ENCODE data around the gene PPP1R27. TPM values are rescaled to one million over a fixed set of nuclear protein-coding genes. Genes with fewer than 3 reads are reported as not detected.

Gene PPP1R27
- total RNA-seq, 4 donors from 2014 or later = not detected

- Histone ChIP-seq H3K4me3 (no peak overlapping the region), H3K36me3 (peaks cover 0 to 7% (median 0%) of the 10 kb centered on the region in 3 donors), H3K4me1 (peaks cover 0 to 15% (median 8%) of the 10 kb centered on the region in 4 donors), H3K9me3 (no peaks in the 10 kb centered on the region), H3K27ac (no peak overlapping the region), H3K27me3 (no peaks in the 10 kb centered on the region)
- no peak for TF ChIP-seq CTCF (IDR thresholded peaks at IDR 0.05)
- no peak for TF ChIP-seq POLR2A (IDR thresholded peaks at IDR 0.05)
- no peak for DNase-seq
These were observed 10.9 kb downstream of the PPP1R27 start for GRCh38 chr17:81823820-81824550.

DNA sequence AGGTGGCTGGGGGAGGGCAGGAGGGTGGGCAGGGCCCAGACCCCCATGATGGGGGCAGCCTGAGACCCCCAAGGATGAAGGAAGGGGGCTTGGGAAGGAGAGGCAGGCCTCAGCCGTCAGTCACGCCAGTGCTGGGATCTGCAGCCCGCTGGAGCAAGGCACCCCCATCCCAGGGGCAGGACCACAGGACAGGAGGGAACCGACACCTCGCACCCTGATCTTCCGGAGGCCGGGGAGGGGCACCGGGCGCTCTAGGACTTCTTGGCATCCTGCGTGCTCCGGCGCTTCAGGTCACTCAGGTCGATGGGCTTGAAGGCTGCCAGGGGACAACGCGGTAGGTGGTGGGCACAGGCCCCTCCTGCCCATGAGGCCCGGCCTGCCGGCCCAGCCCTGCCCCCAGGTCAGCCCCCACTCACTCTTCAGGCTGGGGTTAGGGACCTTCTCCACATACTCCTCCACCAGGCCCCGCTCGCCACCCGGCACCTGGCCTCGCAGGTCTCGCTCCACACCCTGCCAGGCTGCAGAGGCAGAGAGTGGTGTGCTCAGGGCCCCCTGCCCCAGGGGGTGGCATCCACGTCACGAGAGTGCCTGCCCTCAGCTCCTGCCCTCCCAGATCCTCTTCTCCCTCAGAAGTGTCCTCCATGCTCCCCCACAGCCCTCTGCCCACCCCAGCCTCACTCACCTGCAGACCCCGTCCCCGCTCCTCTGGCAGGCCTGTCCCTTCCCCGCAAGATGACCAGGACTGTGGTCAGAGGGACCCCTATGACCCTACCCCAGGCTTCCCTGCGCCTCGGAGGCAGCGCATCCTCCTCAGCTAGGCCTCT, 11.6 kb downstream of the PPP1R27 start:
- no peaks in the 10 kb centered on the region for H3K9me3 ChIP-seq
- DNase-seq = no peak
- no peak overlapping the region for H3K4me3 ChIP-seq
- H3K4me1 ChIP-seq = peaks cover 0 to 15% (median 8%) of the 10 kb centered on the region in 4 donors
- no peaks in the 10 kb centered on the region for H3K27me3 ChIP-seq
- peaks cover 0 to 7% (median 0%) of the 10 kb centered on the region in 3 donors for H3K36me3 ChIP-seq
- no peak for TF ChIP-seq CTCF (IDR thresholded peaks at IDR 0.05)
- TF ChIP-seq POLR2A (IDR thresholded peaks at IDR 0.05) = no peak
- peak overlapping the region in 1 of 4 donors; percentile 92 for H3K27ac ChIP-seq

DNA sequence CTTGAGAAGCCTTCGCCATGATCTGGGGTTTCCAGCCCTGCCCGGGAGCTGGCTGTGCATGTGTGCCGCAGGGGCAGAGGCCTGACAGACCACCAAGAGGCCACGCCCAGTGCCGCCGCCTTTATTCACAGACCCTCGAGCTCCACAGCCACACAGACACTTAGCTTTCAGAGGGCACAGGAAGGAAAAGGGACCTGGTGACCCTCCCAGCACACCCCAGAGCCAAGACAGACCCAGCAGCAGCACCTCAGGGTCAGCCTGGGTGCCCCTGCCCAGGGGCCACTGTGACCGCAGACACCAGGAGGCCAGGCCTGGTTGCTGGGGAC, 12.6 kb downstream of the PPP1R27 start:
- DNase-seq = no peak
- TF ChIP-seq POLR2A (IDR thresholded peaks at IDR 0.05) (no peak), CTCF (IDR thresholded peaks at IDR 0.05) (no peak)

DNA sequence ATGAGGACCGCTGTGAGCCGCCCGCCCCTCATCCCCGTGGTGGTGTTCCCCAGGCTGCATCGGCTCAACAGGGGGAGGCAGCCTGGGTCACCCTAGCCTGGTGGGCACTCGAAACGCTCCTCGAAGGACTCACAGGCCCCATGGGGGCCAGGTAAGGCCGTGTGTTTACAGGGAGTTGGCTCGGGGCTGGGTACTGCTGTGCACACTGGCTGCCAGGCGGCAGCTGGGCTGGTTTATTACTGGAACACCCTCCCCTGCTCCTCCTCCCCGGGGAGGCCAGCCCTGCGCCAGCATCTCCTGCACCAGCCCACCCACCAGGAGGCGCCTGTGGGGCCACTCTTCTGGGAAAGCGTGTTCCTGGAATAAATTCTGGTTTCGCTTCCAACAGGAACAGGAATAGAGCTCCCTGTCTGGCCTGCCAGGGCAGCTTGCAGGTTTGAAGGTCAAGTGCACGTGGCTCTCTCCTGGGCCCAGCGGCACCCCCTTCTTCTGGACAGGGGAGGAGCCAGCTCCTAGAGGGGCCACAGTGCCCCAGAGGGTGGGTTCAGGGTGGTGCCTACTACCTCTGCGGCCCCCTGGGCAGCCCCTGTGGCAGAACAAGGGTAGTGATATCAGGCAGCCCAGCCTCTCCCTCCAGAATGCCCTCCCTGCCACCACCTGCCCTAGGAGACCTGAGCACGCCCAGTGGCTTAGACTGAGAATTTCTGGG, 13.1 kb downstream of the PPP1R27 start:
- DNase-seq = peak; percentile 21 to 95 (median 92)
- Histone ChIP-seq H3K4me3 (peak overlapping the region in 1 of 4 donors; percentile 18), H3K27ac (peak overlapping the region; percentile 31 to 92 (median 78)), H3K4me1 (peaks cover 0 to 15% (median 8%) of the 10 kb centered on the region in 4 donors), H3K9me3 (no peaks in the 10 kb centered on the region), H3K27me3 (no peaks in the 10 kb centered on the region), H3K36me3 (peaks cover 0 to 7% (median 0%) of the 10 kb centered on the region in 3 donors)
- TF ChIP-seq CTCF (IDR thresholded peaks at IDR 0.05) (peak in 4 of 6 experiments; percentile 40 to 89 (median 86)), POLR2A (IDR thresholded peaks at IDR 0.05) (peak in 1 of 2 donors; percentile 25)

More for the DNA sequence above, 12.6 kb downstream of the PPP1R27 start:
- Histone ChIP-seq H3K4me1 (peaks cover 0 to 15% (median 8%) of the 10 kb centered on the region in 4 donors), H3K9me3 (no peaks in the 10 kb centered on the region), H3K27ac (peak overlapping the region; percentile 31 to 92 (median 78)), H3K4me3 (no peak overlapping the region), H3K36me3 (peaks cover 0 to 7% (median 0%) of the 10 kb centered on the region in 3 donors), H3K27me3 (no peaks in the 10 kb centered on the region)

- Histone ChIP-seq H3K4me1 (peaks cover 0 to 15% (median 8%) of the 10 kb centered on the region in 4 donors), H3K4me3 (peak overlapping the region in 1 of 4 donors; percentile 18), H3K27me3 (no peaks in the 10 kb centered on the region), H3K9me3 (no peaks in the 10 kb centered on the region), H3K27ac (peak overlapping the region in 2 of 4 donors; percentile 86 to 92), H3K36me3 (peaks cover 0 to 7% (median 0%) of the 10 kb centered on the region in 3 donors)
- TF ChIP-seq CTCF (IDR thresholded peaks at IDR 0.05) = no peak
- no peak for TF ChIP-seq POLR2A (IDR thresholded peaks at IDR 0.05)
- DNase-seq = no peak
These were observed 13.7 kb downstream of the PPP1R27 start for GRCh38 chr17:81821147-81821546.
